Trophoblast cell (in vitro differentiated cells and primary cell): ENCODE results near the gene MSRB1.

Experiments
- DNase-seq, 2 donors: peaks; one replicate each; pipeline ENCODE4 v3.0.0-alpha.2; 2016
- H2AFZ ChIP-seq: 2 replicates; pipeline ENCODE4 v1.6.1; 2013; ENCODE audit warnings: low read length, moderate library complexity, mild to moderate bottlenecking; ENCODE audit not compliant: insufficient read depth, poor library complexity
- H2AK5ac ChIP-seq: 2 replicates; pipeline ENCODE4 v1.6.1; 2013; ENCODE audit warnings: mild to moderate bottlenecking, low read length
- H2BK120ac ChIP-seq: 2 replicates; pipeline ENCODE4 v1.6.1; 2013; ENCODE audit warnings: low read length, mild to moderate bottlenecking, moderate library complexity; ENCODE audit not compliant: insufficient read depth, poor library complexity
- H2BK12ac ChIP-seq: 2 replicates; pipeline ENCODE4 v1.6.1; 2013; ENCODE audit warnings: mild to moderate bottlenecking, low read length, moderate library complexity
- H2BK5ac ChIP-seq: 2 replicates; pipeline ENCODE4 v1.6.1; 2013; ENCODE audit warnings: low read length, low read depth, moderate library complexity, mild to moderate bottlenecking; ENCODE audit not compliant: poor library complexity
- H3K14ac ChIP-seq: 2 replicates; pipeline ENCODE4 v1.6.1; 2013; ENCODE audit warnings: mild to moderate bottlenecking, low read length
- H3K18ac ChIP-seq: 2 replicates; pipeline ENCODE4 v1.6.1; 2013; ENCODE audit warnings: mild to moderate bottlenecking, low read length
- H3K23ac ChIP-seq: 2 replicates; pipeline ENCODE4 v1.6.1; 2013; ENCODE audit warnings: low read length
- H3K27ac ChIP-seq: 2 replicates; pipeline ENCODE4 v1.5.1; 2013; ENCODE audit warnings: low read depth, mild to moderate bottlenecking, inconsistent platforms, low read length, moderate library complexity
- H3K27me3 ChIP-seq: 2 replicates; pipeline ENCODE4 v1.6.1; 2013; ENCODE audit warnings: inconsistent platforms, mild to moderate bottlenecking, low read length, moderate library complexity; ENCODE audit not compliant: insufficient read depth
- H3K36me3 ChIP-seq, 2 experiments: 1 replicate in 1 of 2; 2 replicates in 1 of 2; pipeline ENCODE4 v1.6.1; 2013; ENCODE audit warnings: low read length in 2 of 2, mild to moderate bottlenecking in 2 of 2, moderate library complexity in 1 of 2; ENCODE audit not compliant: insufficient read depth in 2 of 2, control insufficient read depth in 1 of 2
- H3K4ac ChIP-seq: 2 replicates; pipeline ENCODE4 v1.6.1; 2013; ENCODE audit warnings: low read depth, mild to moderate bottlenecking, low read length, moderate library complexity
- H3K4me1 ChIP-seq, 2 experiments: 1 replicate in 1 of 2; 2 replicates in 1 of 2; pipeline ENCODE4 v1.6.1; 2013; ENCODE audit warnings: low read length in 2 of 2, mild to moderate bottlenecking in 2 of 2, moderate library complexity in 1 of 2; ENCODE audit not compliant: insufficient read depth in 2 of 2, control insufficient read depth in 1 of 2
- H3K4me2 ChIP-seq: 2 replicates; pipeline ENCODE4 v1.6.1; 2013; ENCODE audit warnings: inconsistent platforms, mild to moderate bottlenecking, low read length, moderate library complexity
- H3K4me3 ChIP-seq: 2 replicates; pipeline ENCODE4 v1.5.1; 2013; ENCODE audit warnings: mild to moderate bottlenecking, low read depth, low read length, inconsistent platforms
- H3K79me1 ChIP-seq: one replicate; pipeline ENCODE4 v1.6.1; 2013; ENCODE audit warnings: low read length
- H3K79me2 ChIP-seq: 2 replicates; pipeline ENCODE4 v1.6.1; 2013; ENCODE audit warnings: low read length, mild to moderate bottlenecking; ENCODE audit not compliant: control insufficient read depth, insufficient read depth, poor library complexity
- H3K9ac ChIP-seq: 2 replicates; pipeline ENCODE4 v1.6.1; 2013; ENCODE audit warnings: mild to moderate bottlenecking, low read length
- H3K9me3 ChIP-seq: 2 replicates; pipeline ENCODE4 v1.6.1; 2013; ENCODE audit warnings: low read depth, mild to moderate bottlenecking, control low read depth, inconsistent platforms, low read length; ENCODE audit not compliant: insufficient read depth
- H4K12ac ChIP-seq: 2 replicates; pipeline ENCODE4 v1.6.1; 2013; ENCODE audit warnings: low read depth, mild to moderate bottlenecking, low read length, moderate library complexity
- H4K8ac ChIP-seq: 2 replicates; pipeline ENCODE4 v1.6.1; 2013; ENCODE audit warnings: low read depth, mild to moderate bottlenecking, low read length, moderate library complexity
- H4K91ac ChIP-seq: one replicate; pipeline ENCODE4 v1.6.1; 2013; ENCODE audit warnings: low read depth, mild to moderate bottlenecking, low read length, moderate library complexity
- whole genome bisulfite sequencing: extraction: QIAGEN DNeasy Blood & Tissue Kit; methylation state at CpG from one replicate; pipeline ENCODE4 v1.1.7; 2013; ENCODE audit warnings: missing lambda C conversion rate; ENCODE audit not compliant: insufficient read length, insufficient coverage; ENCODE audit errors: extremely low coverage; 5-methylcytosine and 5-hydroxymethylcytosine counted together

The MSRB1 gene

DNA sequence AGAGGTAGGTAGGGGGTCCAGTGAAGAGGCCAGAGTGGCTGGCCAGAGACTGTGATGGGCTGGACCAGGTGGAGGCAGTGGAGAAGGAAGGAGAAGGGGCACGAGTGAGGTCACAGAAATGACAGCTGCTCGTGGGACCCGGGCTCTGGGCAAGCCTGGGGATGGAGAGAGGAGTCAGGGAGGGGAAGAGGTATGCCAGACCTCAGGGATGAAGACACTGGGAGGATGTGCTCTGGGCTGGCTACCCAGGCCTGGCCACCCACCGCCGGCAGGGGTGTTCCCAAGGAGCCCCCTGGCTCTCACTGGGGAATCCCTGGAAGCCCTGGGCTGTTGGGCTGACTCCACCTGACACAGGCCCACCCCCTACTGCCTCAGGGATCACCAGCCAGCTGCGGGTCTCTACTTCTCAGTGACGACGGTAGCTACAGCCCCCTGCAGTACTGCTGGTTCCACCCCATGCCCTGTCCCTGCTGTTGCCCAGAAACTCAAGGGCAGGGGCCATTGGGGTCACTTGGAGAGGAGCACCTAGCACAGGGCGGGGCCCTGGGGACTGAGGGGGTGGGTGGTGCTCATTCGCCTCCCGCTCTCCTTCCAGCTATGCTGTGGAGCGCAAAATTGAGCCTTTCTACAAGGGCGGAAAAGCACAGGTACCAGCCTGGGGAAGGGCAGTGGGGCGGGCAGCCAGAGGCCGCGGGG is 30.6 kb upstream of the MSRB1 start:
- no peak overlapping the region for H2BK12ac ChIP-seq
- H4K91ac ChIP-seq = no peak overlapping the region
- no peaks in the 10 kb centered on the region for H3K9me3 ChIP-seq
- H3K14ac ChIP-seq = no peak overlapping the region
- H3K18ac ChIP-seq = peak overlapping the region; percentile 18
- H3K27me3 ChIP-seq = no peaks in the 10 kb centered on the region
- H3K27ac ChIP-seq = no peak overlapping the region
- DNase-seq = no peak
- peaks cover 10 to 12% of the 10 kb centered on the region in 2 experiments for H3K4me1 ChIP-seq
- WGBS = no CpG with 5 or more reads among the region's 16 CpGs
- peaks cover 7% of the 10 kb centered on the region for H3K79me1 ChIP-seq
- no peak overlapping the region for H3K4ac ChIP-seq
- no peak overlapping the region for H2AFZ ChIP-seq
- H4K12ac ChIP-seq = no peak overlapping the region
- peaks cover 11% of the 10 kb centered on the region for H3K79me2 ChIP-seq
- H3K4me2 ChIP-seq = no peak overlapping the region
- no peak overlapping the region for H4K8ac ChIP-seq
- H2AK5ac ChIP-seq = no peak overlapping the region
- H3K4me3 ChIP-seq = no peak overlapping the region
- no peak overlapping the region for H2BK5ac ChIP-seq
- peaks cover 44 to 45% of the 10 kb centered on the region in 2 experiments for H3K36me3 ChIP-seq
- no peak overlapping the region for H2BK120ac ChIP-seq
- H3K23ac ChIP-seq = no peak overlapping the region
- H3K9ac ChIP-seq = no peak overlapping the region

- Histone ChIP-seq H2BK120ac (peak overlapping the region; percentile 8), H3K4ac (peak overlapping the region; percentile 76), H3K27me3 (no peaks in the 10 kb centered on the region), H3K27ac (no peak overlapping the region), H4K12ac (peak overlapping the region; percentile 87), H3K79me2 (peaks cover 11% of the 10 kb centered on the region), H3K36me3 (peaks cover 34% of the 10 kb centered on the region in 2 experiments), H3K18ac (peak overlapping the region; percentile 63), H2AFZ (peak overlapping the region; percentile 46), H3K9me3 (no peaks in the 10 kb centered on the region), H3K23ac (no peak overlapping the region), H3K79me1 (peaks cover 7% of the 10 kb centered on the region), H3K4me3 (peak overlapping the region; percentile 90), H3K4me2 (peak overlapping the region; percentile 92), H4K8ac (peak overlapping the region; percentile 97), H2BK5ac (peak overlapping the region; percentile 37), H3K4me1 (peaks cover 10 to 11% of the 10 kb centered on the region in 2 experiments), H2BK12ac (no peak overlapping the region), H2AK5ac (peak overlapping the region; percentile 54), H3K14ac (peak overlapping the region; percentile 84), H3K9ac (peak overlapping the region; percentile 89), H4K91ac (peak overlapping the region; percentile 87)
- WGBS = no CpG with 5 or more reads among the region's 22 CpGs
- DNase-seq = peak; percentile 24 to 27
These were observed 29.5 kb upstream of the MSRB1 start for GRCh38 chr16:1972490-1972877.

GRCh38 chr16:1971796-1972489 is 28.9 kb upstream of the MSRB1 start, which contains the start of gene TBL3:
Gene TBL3 (plus strand): TSS chr16:1972053. CDS start chr16:1972165, 112 bp downstream.
- WGBS = no CpG with 5 or more reads among the region's 78 CpGs
- Histone ChIP-seq H3K4me1 (peaks cover 10 to 11% of the 10 kb centered on the region in 2 experiments), H2BK120ac (peak within 1 kb of the TSS; percentile 57), H3K4me3 (peak within 1 kb of the TSS; percentile 90), H4K91ac (peak within 1 kb of the TSS; percentile 89), H3K18ac (peak within 1 kb of the TSS; percentile 84), H3K27ac (peak within 1 kb of the TSS; percentile 67), H3K27me3 (no peaks in the 10 kb centered on the region), H3K36me3 (peaks cover 29% of the 10 kb centered on the region in 2 experiments), H2BK12ac (no peak within 1 kb of the TSS), H3K4ac (peak within 1 kb of the TSS; percentile 76), H3K14ac (peak within 1 kb of the TSS; percentile 84), H2BK5ac (peak within 1 kb of the TSS; percentile 37), H2AK5ac (peak within 1 kb of the TSS; percentile 80), H3K79me1 (peaks cover 7% of the 10 kb centered on the region), H3K4me2 (peak within 1 kb of the TSS; percentile 92), H3K9ac (peak within 1 kb of the TSS; percentile 89), H4K12ac (peak within 1 kb of the TSS; percentile 94), H3K9me3 (no peaks in the 10 kb centered on the region), H2AFZ (peak within 1 kb of the TSS; percentile 46), H3K23ac (no peak within 1 kb of the TSS), H3K79me2 (peaks cover 11% of the 10 kb centered on the region), H4K8ac (peak within 1 kb of the TSS; percentile 97)
- DNase-seq = peak; percentile 92 to 99

- peaks cover 6% of the 10 kb centered on the region in 2 experiments for H3K36me3 ChIP-seq
- H4K91ac ChIP-seq = no peak overlapping the region
- no peak overlapping the region for H4K8ac ChIP-seq
- peaks cover 16 to 18% of the 10 kb centered on the region in 2 experiments for H3K4me1 ChIP-seq
- H3K9ac ChIP-seq = no peak overlapping the region
- WGBS = no CpG with 5 or more reads among the region's 41 CpGs
- H3K14ac ChIP-seq = no peak overlapping the region
- peaks cover 29% of the 10 kb centered on the region for H3K79me2 ChIP-seq
- peaks cover 15% of the 10 kb centered on the region for H3K79me1 ChIP-seq
- no peak overlapping the region for H3K4me3 ChIP-seq
- H4K12ac ChIP-seq = no peak overlapping the region
- no peak overlapping the region for H3K23ac ChIP-seq
- H3K4ac ChIP-seq = no peak overlapping the region
- no peak overlapping the region for H2BK120ac ChIP-seq
- no peak overlapping the region for H3K18ac ChIP-seq
- no peak overlapping the region for H2BK5ac ChIP-seq
- no peak overlapping the region for H2AFZ ChIP-seq
- no peak overlapping the region for H2AK5ac ChIP-seq
- no peaks in the 10 kb centered on the region for H3K27me3 ChIP-seq
- DNase-seq = no peak
- no peak overlapping the region for H3K27ac ChIP-seq
- H2BK12ac ChIP-seq = no peak overlapping the region
- no peaks in the 10 kb centered on the region for H3K9me3 ChIP-seq
- no peak overlapping the region for H3K4me2 ChIP-seq
These were observed 25.4 kb upstream of the MSRB1 start for GRCh38 chr16:1968146-1968953.
